SK-N-SH treated with all-trans-retinoic acid at 6 μM for 48 hours (cell line): Measurements from ENCODE around the gene ZHX3.

Experiments used
- ATAC-seq: fragments of 200-7000 bp; cut with Tn5 transposase; 3 replicates; pipeline ENCODE4 v1.9.1; 2020; ENCODE audit warnings: mild to moderate bottlenecking, moderate library complexity
- ARNTL ChIP-seq: fragments of 450-650 bp; formaldehyde crosslinking; IDR thresholded peaks from 2 replicates; pipeline ENCODE4 v1.5.0; 2020; ENCODE audit warnings: low read depth, mild to moderate bottlenecking, moderate library complexity, borderline replicate concordance
- BACH2 ChIP-seq: fragments of 250-450 bp; sonication (Bioruptor Pico); IDR thresholded peaks from 2 replicates; pipeline ENCODE4 v1.9.0; 2021; ENCODE audit warnings: mild to moderate bottlenecking, borderline replicate concordance
- CREB5 ChIP-seq: fragments of 250-450 bp; sonication (Bioruptor Pico); IDR thresholded peaks from 2 replicates; pipeline ENCODE4 v1.5.1; 2020; ENCODE audit warnings: low read depth, mild to moderate bottlenecking, moderate library complexity
- CSDC2 ChIP-seq: fragments of 250-450 bp; sonication (Bioruptor Pico); IDR thresholded peaks from 2 replicates; pipeline ENCODE4 v1.5.0; 2020; ENCODE audit warnings: mild to moderate bottlenecking, moderate library complexity
- ESRRG ChIP-seq: fragments of 250-450 bp; sonication (Bioruptor Pico); IDR thresholded peaks from 2 replicates; pipeline ENCODE4 v1.6.1; 2021; ENCODE audit warnings: mild to moderate bottlenecking
- GLIS3 ChIP-seq: fragments of 250-450 bp; sonication (Bioruptor Pico); IDR thresholded peaks from 2 replicates; pipeline ENCODE4 v1.5.0; 2020; ENCODE audit warnings: mild to moderate bottlenecking, moderate library complexity
- OSR1 ChIP-seq: fragments of 250-450 bp; sonication (Bioruptor Pico); IDR thresholded peaks from 2 replicates; pipeline ENCODE4 v1.8.0; 2022; ENCODE audit warnings: moderate library complexity, mild to moderate bottlenecking, inconsistent platforms
- PATZ1 ChIP-seq: fragments of 250-450 bp; sonication (Bioruptor Pico); IDR thresholded peaks from 2 replicates; pipeline ENCODE4 v1.8.0; 2020; ENCODE audit warnings: mild to moderate bottlenecking, moderate library complexity, borderline replicate concordance
- PPARA ChIP-seq: fragments of 250-450 bp; sonication (Bioruptor Pico); IDR thresholded peaks from 2 replicates; pipeline ENCODE4 v1.5.0; 2020; ENCODE audit warnings: mild to moderate bottlenecking, borderline replicate concordance
- RARB ChIP-seq: fragments of 250-450 bp; sonication (Bioruptor Pico); IDR thresholded peaks from 2 replicates; pipeline ENCODE4 v1.8.0; 2021; ENCODE audit warnings: mild to moderate bottlenecking, moderate library complexity
- SNAI2 ChIP-seq: fragments of 250-450 bp; sonication (Bioruptor Pico); IDR thresholded peaks from 2 replicates; pipeline ENCODE4 v1.5.0; 2020; ENCODE audit warnings: mild to moderate bottlenecking, moderate library complexity
- TCF4 ChIP-seq: fragments of 250-450 bp; sonication (Bioruptor Pico); IDR thresholded peaks from 2 replicates; pipeline ENCODE4 v1.8.0; 2021; ENCODE audit warnings: mild to moderate bottlenecking, moderate library complexity, borderline replicate concordance
- TOX ChIP-seq: fragments of 250-450 bp; sonication (Bioruptor Pico); IDR thresholded peaks from 2 replicates; pipeline ENCODE4 v1.8.0; 2021; ENCODE audit warnings: mild to moderate bottlenecking, moderate library complexity, borderline replicate concordance
- TSHZ2 ChIP-seq: fragments of 250-450 bp; sonication (Bioruptor Pico); IDR thresholded peaks from 2 replicates; pipeline ENCODE4 v1.5.0; 2020; ENCODE audit warnings: mild to moderate bottlenecking, moderate library complexity
- ZC3H10 ChIP-seq: fragments of 250-450 bp; sonication (Bioruptor Pico); IDR thresholded peaks from 2 replicates; pipeline ENCODE4 v1.5.1; 2021; ENCODE audit warnings: mild to moderate bottlenecking, moderate library complexity
- ZFP30 ChIP-seq: fragments of 450-650 bp; formaldehyde crosslinking; IDR thresholded peaks from 2 replicates; pipeline ENCODE4 v1.5.0; 2022; ENCODE audit warnings: mild to moderate bottlenecking, moderate library complexity
- ZNF565 ChIP-seq: fragments of 450-650 bp; formaldehyde crosslinking; conservative IDR thresholded peaks from 2 replicates; pipeline ENCODE4 v1.5.0; 2020; ENCODE audit warnings: low read depth, mild to moderate bottlenecking, moderate library complexity
- ZNF70 ChIP-seq: fragments of 450-650 bp; formaldehyde crosslinking; IDR thresholded peaks from 2 replicates; pipeline ENCODE4 v1.5.0; 2020; ENCODE audit warnings: mild to moderate bottlenecking, moderate library complexity
- ZNF8 ChIP-seq: fragments of 450-650 bp; formaldehyde crosslinking; IDR thresholded peaks from 2 replicates; pipeline ENCODE4 v1.5.0; 2020; ENCODE audit warnings: mild to moderate bottlenecking, moderate library complexity

Gene ZHX3

DNA sequence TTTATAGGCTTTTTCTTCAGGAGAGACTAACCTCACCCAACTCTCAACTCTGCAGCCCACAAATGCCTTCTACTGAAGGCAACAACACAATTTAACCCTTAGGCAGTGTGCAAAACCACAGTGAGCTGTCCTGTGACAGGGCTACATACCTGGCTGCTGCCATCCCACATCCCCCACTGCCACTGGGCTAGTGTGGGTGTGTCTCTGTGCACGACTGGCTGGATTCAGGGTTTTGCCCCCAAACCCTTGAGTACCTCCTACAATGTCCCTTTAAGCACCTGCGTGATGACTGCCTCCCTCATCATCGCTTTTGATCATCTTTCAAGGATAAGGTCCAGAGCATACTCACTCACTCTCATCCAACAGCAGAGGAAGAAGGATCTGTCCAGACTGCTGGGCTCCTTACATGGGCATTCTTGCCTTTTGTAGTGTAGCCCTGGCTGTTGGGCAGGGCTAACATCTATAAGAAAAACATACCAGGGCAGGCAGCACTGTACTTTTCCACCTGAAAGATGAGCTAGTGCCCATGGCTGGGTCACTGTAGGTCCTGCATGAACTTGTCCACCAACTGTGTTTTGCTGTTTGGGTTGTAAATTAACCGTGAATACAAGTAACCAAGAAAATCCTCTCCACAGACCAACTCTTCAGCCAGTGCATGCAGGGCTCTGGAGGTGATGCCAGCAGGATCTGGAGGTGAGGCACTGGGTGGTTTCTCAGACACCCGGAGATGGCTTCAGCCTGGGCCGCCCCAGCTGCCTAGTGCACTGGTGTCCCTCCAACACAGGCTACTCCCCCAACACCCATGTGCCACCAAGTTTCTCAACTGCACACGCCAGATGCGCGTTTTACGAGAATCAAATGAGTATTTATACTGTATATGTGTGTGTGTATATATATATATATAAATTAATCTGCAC is 135.0 kb downstream of the ZHX3 start:
- TF ChIP-seq GLIS3 (CRISPR knock-in tag) (no peak), BACH2 (CRISPR knock-in tag) (no peak), ZFP30 (CRISPR knock-in tag) (no peak), TSHZ2 (CRISPR knock-in tag) (no peak), SNAI2 (CRISPR knock-in tag) (no peak), ARNTL (CRISPR knock-in tag) (no peak), CSDC2 (CRISPR knock-in tag) (no peak), PATZ1 (no peak), TCF4 (no peak), CREB5 (CRISPR knock-in tag) (no peak), ZNF70 (no peak), PPARA (CRISPR knock-in tag) (no peak)
- no peak for ATAC-seq

- no peak for ATAC-seq
Measured at GRCh38 chr20:41181567-41181966, 136.0 kb downstream of the ZHX3 start.

More at GRCh38 chr20:41181567-41181966, 136.0 kb downstream of the ZHX3 start:
- TF ChIP-seq ARNTL (CRISPR knock-in tag) (no peak), SNAI2 (CRISPR knock-in tag) (no peak), ZNF565 (CRISPR knock-in tag) (no peak), ZC3H10 (CRISPR knock-in tag) (no peak), RARB (CRISPR knock-in tag) (no peak), PATZ1 (no peak), TOX (CRISPR knock-in tag) (no peak), TSHZ2 (CRISPR knock-in tag) (no peak), ESRRG (CRISPR knock-in tag) (no peak), OSR1 (CRISPR knock-in tag) (no peak), ZNF8 (CRISPR knock-in tag) (no peak), CREB5 (CRISPR knock-in tag) (no peak), TCF4 (no peak), ZFP30 (CRISPR knock-in tag) (no peak)
